Stomach (tissue), 9 donors: ENCODE results near the gene MYBPC3. TPM values are rescaled to one million over a fixed set of nuclear protein-coding genes. Genes with fewer than 3 reads are reported as not detected.

ENCODE experiments used
- DNase-seq, 2 donors: peaks; one replicate each; pipeline versions ENCODE4 v3.0.0 to v3.0.0-alpha.2; 2013 to 2019
- H3K27ac ChIP-seq, 5 donors: fragments of 200-600 bp in 4 of 5; sonication (generic) in 4 of 5; one replicate each; pipeline ENCODE4 v1.5.1; 2013 to 2019; ENCODE audit warnings: mild to moderate bottlenecking in 1 of 5, moderate library complexity in 1 of 5
- H3K27me3 ChIP-seq, 3 donors: fragments of 200-600 bp; sonication (generic); one replicate each; pipeline ENCODE4 v1.5.1; 2017 to 2019; ENCODE audit warnings: mixed run types in 1 of 3
- H3K36me3 ChIP-seq, 4 donors: fragments of 200-600 bp; sonication (generic); 1 replicate in 3 of 4; 2 replicates in 1 of 4; pipeline ENCODE4 v1.5.1; 2016 to 2019
- H3K4me1 ChIP-seq, 4 donors: fragments of 200-600 bp; sonication (generic); one replicate each; pipeline ENCODE4 v1.5.1; 2016 to 2019
- H3K4me3 ChIP-seq, 4 donors: fragments of 200-600 bp; sonication (generic) in 3 of 4; one replicate each; pipeline ENCODE4 v1.5.1; 2016 to 2019; ENCODE audit warnings: mild to moderate bottlenecking in 1 of 4
- H3K9me3 ChIP-seq, 4 donors: fragments of 200-600 bp; sonication (generic); one replicate each; pipeline ENCODE4 v1.5.1; 2016 to 2019
- EP300 ChIP-seq: sonication (generic); formaldehyde crosslinking; IDR thresholded peaks from one replicate; pipeline ENCODE4 v1.6.1; 2017; ENCODE audit warnings: antibody characterized with exemption
- POLR2A ChIP-seq, 4 donors: fragments of 450-650 bp; IDR thresholded peaks; one replicate each; pipeline ENCODE4 v1.6.1; 2016; ENCODE audit warnings: antibody characterized with exemption in 4 of 4, control low read depth in 2 of 4, mild to moderate bottlenecking in 1 of 4, moderate library complexity in 1 of 4
- POLR2AphosphoS5 ChIP-seq, 3 donors: sonication (generic); formaldehyde crosslinking; IDR thresholded peaks; one replicate each; pipeline ENCODE4 v1.6.1; 2016; ENCODE audit warnings: antibody characterized with exemption in 3 of 3
- WGBS, 5 donors: extraction: QIAGEN DNeasy Blood & Tissue Kit in 3 of 5; methylation state at CpG; one replicate each; pipeline versions ENCODE4 v1.1.5 to v1.1.7; 2013 to 2018; 5-methylcytosine and 5-hydroxymethylcytosine counted together
- intact Hi-C: fragments of 100-400 bp; cut with DNase I; formaldehyde crosslinking; loops from one replicate; pipeline ENCODE4 v1.15.1; 2023; ENCODE audit warnings: low total_unique reads
- polyA plus RNA-seq, 3 donors: library from polyadenylated mRNA; stranded (reverse); fragments of 200-250 nt; gene quantifications; one replicate each; pipeline ENCODE4 v1.2.3, GENCODE V29; 2013
- total RNA-seq, 5 donors: library from RNA; depleted of rRNA; stranded (reverse); fragments of >200 nt; gene quantifications; one replicate each; pipeline versions ENCODE4 v1.1.0 to v1.2.3, GENCODE V29; 2014 to 2016
- TF ChIP-seq, protein P1 (sequence below), 7 experiments: fragments of 450-650 bp in 4 of 7; fragments of 200-600 bp in 3 of 7; sonication (generic) in 3 of 7; IDR thresholded peaks; one replicate each; pipeline ENCODE4 v1.5.1; 2016 to 2019; ENCODE audit warnings: antibody characterized with exemption in 7 of 7, control low read depth in 2 of 7, mild to moderate bottlenecking in 1 of 7
- donor health status: healthy with polysubstance abuse.
- donor health status: Bipolar disorder and iron deficiency.
- donor health status: healthy.

The MYBPC3 gene
- total and polyA plus RNA-seq, 8 donors = 0.72 to 15.6 (median 1.5) TPM; not detected in 2

DNA sequence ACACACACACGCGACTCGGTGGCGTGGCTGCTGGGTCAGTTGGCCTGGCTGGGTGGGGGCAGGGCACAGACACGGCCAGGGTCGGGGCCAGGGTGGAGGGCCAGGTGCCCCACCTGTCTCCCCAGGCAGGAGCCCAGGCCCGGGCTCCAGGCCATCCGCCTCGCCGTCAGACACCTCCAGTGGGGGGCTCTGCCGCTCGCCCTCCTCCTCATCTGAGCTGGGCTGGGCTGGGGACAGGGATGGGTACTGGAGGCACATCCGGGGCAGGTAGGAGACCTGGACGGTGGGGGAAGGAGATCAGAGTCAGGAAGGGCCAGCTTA is 6.2 kb upstream of the MYBPC3 start:
- no peak for DNase-seq
- Histone ChIP-seq H3K9me3 (no peaks in the 10 kb centered on the region), H3K4me3 (no peak overlapping the region), H3K27ac (no peak overlapping the region), H3K36me3 (peaks cover 0 to 13% (median 0%) of the 10 kb centered on the region in 4 donors), H3K27me3 (no peaks in the 10 kb centered on the region), H3K4me1 (peaks cover 5 to 18% (median 14%) of the 10 kb centered on the region in 4 donors)
- 49 to 85% (median 81%) methylated on average over 4 to 14 of the region's 14 CpGs for WGBS, 5 donors
- intact Hi-C loops = no loop called here
- TF ChIP-seq POLR2AphosphoS5 (IDR thresholded peaks at IDR 0.05) (no peak), EP300 (no peak), POLR2A (IDR thresholded peaks at IDR 0.05) (no peak)
- TF ChIP-seq, protein P1, sequence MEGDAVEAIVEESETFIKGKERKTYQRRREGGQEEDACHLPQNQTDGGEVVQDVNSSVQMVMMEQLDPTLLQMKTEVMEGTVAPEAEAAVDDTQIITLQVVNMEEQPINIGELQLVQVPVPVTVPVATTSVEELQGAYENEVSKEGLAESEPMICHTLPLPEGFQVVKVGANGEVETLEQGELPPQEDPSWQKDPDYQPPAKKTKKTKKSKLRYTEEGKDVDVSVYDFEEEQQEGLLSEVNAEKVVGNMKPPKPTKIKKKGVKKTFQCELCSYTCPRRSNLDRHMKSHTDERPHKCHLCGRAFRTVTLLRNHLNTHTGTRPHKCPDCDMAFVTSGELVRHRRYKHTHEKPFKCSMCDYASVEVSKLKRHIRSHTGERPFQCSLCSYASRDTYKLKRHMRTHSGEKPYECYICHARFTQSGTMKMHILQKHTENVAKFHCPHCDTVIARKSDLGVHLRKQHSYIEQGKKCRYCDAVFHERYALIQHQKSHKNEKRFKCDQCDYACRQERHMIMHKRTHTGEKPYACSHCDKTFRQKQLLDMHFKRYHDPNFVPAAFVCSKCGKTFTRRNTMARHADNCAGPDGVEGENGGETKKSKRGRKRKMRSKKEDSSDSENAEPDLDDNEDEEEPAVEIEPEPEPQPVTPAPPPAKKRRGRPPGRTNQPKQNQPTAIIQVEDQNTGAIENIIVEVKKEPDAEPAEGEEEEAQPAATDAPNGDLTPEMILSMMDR (IDR thresholded peaks at IDR 0.05) = no peak

DNA sequence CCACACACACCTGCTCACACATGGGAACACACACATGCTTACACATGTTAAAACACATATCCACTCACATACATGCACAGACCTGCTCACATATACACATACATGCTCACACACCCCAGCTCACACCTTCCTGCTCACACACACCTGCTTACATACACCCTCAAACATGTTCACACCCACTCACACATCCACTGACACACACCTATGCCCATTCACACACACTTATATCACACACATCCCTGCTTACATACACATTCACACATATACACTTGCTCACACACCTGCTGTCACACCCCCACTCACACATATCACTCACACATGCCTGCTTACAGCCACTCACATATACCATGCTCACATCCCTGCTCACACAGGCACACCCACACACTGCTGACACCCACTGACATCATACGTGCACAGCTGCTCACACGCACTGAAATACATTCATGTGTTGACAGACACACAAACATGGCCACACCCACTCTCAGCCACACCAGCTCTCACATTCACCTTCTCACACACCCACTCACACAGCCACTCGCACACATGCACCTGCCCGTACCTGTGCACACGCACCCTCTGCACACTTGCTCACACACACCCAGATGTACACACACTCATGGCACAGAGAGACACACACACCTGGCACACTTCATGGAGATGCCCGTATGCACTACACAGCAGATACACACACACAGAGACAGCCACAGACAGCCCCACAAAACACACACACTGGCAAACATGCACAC is 5.7 kb upstream of the MYBPC3 start:
- 64 to 82% (median 71%) methylated on average over 6 of the region's 6 CpGs for WGBS, 5 donors
- H3K27me3 ChIP-seq = no peaks in the 10 kb centered on the region
- peaks cover 5 to 18% (median 14%) of the 10 kb centered on the region in 4 donors for H3K4me1 ChIP-seq

GRCh38 chr11:47356998-47357329 is 4.5 kb upstream of the MYBPC3 start:
- intact Hi-C loops = no loop called here
- 85 to 100% (median 97%) methylated on average over 1 of the region's 1 CpG for WGBS, 5 donors

More for the DNA sequence above, 5.7 kb upstream of the MYBPC3 start:
- Histone ChIP-seq H3K27ac (no peak overlapping the region), H3K9me3 (no peaks in the 10 kb centered on the region), H3K36me3 (peaks cover 0 to 13% (median 0%) of the 10 kb centered on the region in 4 donors), H3K4me3 (no peak overlapping the region)
- intact Hi-C loops = no loop called here
- no peak for DNase-seq
- no peak for TF ChIP-seq EP300
- TF ChIP-seq POLR2AphosphoS5 (IDR thresholded peaks at IDR 0.05) = no peak
- no peak for TF ChIP-seq POLR2A (IDR thresholded peaks at IDR 0.05)
- TF ChIP-seq, protein P1 (IDR thresholded peaks at IDR 0.05) = no peak

GRCh38 chr11:47356129-47356997 is 3.9 kb upstream of the MYBPC3 start:
- Histone ChIP-seq H3K36me3 (peaks cover 0 to 13% (median 0%) of the 10 kb centered on the region in 4 donors), H3K9me3 (no peaks in the 10 kb centered on the region), H3K27ac (no peak overlapping the region), H3K4me3 (no peak overlapping the region), H3K27me3 (no peaks in the 10 kb centered on the region), H3K4me1 (peaks cover 5 to 24% (median 22%) of the 10 kb centered on the region in 4 donors)
- DNase-seq = no peak
- WGBS, 5 donors = 83 to 95% (median 89%) methylated on average over 9 of the region's 9 CpGs
- no peak for TF ChIP-seq POLR2A (IDR thresholded peaks at IDR 0.05)
- TF ChIP-seq, protein P1 (IDR thresholded peaks at IDR 0.05) = no peak
- no peak for TF ChIP-seq POLR2AphosphoS5 (IDR thresholded peaks at IDR 0.05)
- no peak for TF ChIP-seq EP300
- intact Hi-C loops = no loop called here

More at GRCh38 chr11:47356998-47357329, 4.5 kb upstream of the MYBPC3 start:
- DNase-seq = no peak
- no peak for TF ChIP-seq POLR2A (IDR thresholded peaks at IDR 0.05)
- no peak for TF ChIP-seq POLR2AphosphoS5 (IDR thresholded peaks at IDR 0.05)
- TF ChIP-seq, protein P1 (IDR thresholded peaks at IDR 0.05) = no peak
- no peak for TF ChIP-seq EP300
- no peak overlapping the region for H3K4me3 ChIP-seq
- H3K9me3 ChIP-seq = no peaks in the 10 kb centered on the region
- H3K27me3 ChIP-seq = no peaks in the 10 kb centered on the region
- no peak overlapping the region for H3K27ac ChIP-seq
- H3K36me3 ChIP-seq = peaks cover 0 to 13% (median 0%) of the 10 kb centered on the region in 4 donors
- H3K4me1 ChIP-seq = peaks cover 5 to 18% (median 17%) of the 10 kb centered on the region in 4 donors
